HuH-7 (cell line): Measurements from ENCODE around the gene ARL2BP.

Experiments
- DNase-seq: peaks from one replicate; pipeline ENCODE4 v3.0.0; 2011; ENCODE audit warnings: low spot score

ARL2BP gene

GRCh38 chr16:57283214-57283958, 38.3 kb downstream of the ARL2BP start:
- DNase-seq: no peak

- no peak for DNase-seq
Observed at GRCh38 chr16:57283959-57284208, 38.8 kb downstream of the ARL2BP start.

GRCh38 chr16:57284209-57284951, 39.3 kb downstream of the ARL2BP start, which contains the start of gene PLLP:
Gene PLLP, minus strand, starts transcription at chr16:57284672. Its CDS starts 132 bp downstream, at chr16:57284540.
- peak; percentile 84 for DNase-seq

GRCh38 chr16:57284952-57285363, 39.9 kb downstream of the ARL2BP start:
- DNase-seq: no peak

DNA sequence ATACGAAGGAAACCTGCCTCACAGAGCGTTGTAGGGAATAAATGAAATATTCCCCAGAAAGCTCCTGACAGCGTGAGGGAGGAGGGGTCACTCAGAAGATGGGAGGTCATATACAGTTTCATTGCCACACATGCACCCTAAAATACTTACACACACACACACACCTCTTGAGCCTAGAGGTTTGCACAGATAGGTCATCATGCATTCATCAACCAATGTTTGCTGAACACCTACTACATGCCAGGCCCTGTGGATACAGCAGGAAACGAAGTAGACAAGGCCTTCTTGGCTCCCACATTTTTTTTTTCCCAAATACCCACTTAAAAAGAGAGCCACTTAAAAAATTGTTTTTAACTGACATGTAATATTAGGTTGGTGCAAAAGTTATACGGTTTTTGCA, 40.3 kb downstream of the ARL2BP start:
- DNase-seq: no peak

DNA sequence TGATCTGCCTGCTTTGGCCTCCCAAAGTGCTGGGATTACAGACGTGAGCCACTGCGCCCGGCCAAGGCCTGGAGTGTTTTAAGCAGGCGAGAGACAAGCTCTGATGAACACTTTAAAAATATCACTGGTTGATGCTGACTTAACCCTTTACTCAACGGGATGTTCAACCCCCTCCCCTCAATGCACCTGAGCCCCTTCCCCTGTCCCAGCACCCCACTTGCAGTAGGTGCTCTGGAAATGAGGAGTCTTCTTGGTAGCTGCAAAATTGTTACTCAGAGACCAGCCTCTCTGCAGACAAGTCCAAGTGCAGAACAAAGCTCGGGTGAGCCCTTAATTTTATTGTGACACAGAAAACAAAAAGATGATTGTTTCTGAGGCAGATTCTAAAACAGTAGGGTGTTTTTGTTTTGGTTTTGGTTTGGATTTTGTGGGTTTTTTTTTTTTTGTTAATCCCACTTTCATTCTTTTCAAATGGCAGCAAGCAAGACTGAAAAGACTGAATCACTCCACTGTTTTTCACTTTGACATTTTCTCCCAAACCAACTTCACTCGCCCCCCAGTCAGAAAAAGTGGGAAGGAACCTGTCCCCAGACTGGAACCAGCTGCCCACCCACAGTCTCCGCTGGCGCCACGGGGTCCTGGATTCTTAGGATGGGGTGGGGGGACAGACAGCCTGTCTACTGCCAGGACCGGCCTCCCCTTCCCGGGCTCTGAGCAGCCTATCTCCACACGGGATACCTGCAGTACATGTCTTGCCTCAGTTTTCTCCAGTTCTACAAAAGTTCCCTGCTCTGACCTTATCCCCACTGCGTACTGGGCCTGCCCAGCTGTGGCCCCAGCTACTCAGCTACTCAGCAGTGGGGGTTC, 44.6 kb downstream of the ARL2BP start:
- no peak for DNase-seq

GRCh38 chr16:57297856-57298255, 52.8 kb downstream of the ARL2BP start:
- DNase-seq: no peak

DNA sequence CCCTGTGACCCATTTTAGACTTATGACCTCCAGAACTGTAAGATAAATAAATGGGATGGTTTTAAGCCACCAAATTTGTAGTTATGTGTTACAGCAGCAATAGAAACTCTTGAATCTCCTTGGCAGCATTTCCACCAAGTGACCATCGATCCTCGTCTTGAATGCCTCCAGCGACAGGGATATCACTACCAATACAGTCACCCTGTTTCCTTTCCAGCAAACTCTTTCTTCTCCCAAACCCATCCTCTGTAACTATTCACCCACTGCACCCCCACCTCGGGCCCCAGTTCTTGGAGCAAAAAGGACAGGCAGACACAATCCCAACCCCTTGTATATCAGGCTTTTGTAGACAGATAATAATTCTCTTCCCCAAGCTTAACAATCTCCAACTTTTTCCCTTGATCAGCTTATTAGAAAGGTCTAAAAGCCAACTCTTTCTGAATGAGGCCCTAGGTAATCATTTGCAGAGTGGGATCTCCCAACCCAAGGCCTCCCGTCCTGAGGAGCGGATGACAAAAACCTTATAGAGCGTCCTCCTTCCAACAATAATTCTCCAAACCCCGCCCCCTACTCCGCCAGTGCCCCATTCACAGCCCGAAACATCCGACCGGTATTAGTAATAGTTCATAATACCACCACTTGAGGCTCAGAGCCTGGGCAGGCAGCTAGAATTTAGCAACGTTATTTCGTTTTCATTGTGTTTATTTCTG, 54.1 kb downstream of the ARL2BP start:
- no peak for DNase-seq

DNA sequence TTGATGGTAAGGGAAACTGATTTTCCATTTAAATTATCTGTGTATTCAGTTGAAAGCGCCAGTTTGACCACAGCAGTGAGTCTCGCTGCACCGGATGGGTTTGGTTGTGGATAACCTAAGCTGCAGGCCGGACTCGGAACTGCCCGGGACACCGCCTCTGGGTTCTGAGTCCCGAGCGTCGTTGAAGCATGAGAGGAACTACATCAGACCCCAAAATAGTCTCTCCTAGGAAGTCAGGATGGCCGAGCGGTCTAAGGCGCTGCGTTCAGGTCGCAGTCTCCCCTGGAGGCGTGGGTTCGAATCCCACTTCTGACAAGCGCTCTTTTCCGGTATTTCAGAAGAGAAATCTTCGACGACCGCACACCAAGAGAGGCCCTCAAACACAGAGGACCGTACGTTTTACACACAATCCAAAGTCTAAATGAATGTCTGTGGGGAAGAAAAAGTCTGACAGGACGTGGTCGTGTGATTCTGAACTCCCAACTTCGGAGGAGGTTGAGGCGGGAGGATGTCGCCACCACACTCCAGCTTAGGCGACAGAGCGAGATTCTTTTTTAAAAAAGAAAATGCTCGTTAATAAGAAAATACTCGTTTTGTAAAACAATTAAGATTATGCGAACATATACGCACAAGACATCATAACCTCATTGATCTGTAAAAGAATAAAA, 54.8 kb downstream of the ARL2BP start:
- no peak for DNase-seq

- peak; percentile 64 for DNase-seq
Observed at GRCh38 chr16:57300387-57301125, 55.5 kb downstream of the ARL2BP start.

DNA sequence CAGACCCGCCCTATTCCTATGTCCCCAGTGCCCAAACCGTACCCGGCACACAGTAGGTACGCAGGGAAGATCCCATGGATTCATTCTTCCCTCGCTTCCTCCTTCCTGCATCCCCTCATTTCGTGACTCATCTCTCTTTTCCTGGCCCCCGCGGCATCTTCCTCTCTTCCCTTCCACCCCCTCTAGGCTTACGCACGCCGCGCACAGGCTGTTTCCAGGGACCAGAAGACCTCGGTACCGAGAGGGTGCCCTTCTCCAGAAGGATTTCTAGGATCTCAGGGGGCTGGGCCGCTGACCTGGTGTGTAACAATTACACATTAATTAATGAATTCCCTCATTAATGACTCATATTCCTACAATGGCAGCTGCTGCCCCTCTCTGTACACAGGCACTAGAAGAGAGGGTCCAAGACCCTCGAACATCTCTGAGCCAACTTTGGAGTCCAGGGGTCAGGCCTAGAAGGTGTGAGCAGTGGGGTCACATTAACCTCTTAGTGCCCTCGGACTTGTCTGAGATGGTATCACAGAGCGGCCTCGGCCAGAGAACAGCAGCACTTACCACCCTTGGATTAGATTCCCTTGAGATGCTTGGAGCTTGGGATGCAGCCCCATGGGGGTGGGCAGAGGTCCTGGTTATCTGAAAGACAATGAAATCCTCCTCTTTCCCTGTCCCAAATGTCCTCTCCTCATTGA, 56.2 kb downstream of the ARL2BP start:
- no peak for DNase-seq
